Measurements from ENCODE around the gene MRPL45. TPM values are rescaled to one million over a fixed set of nuclear protein-coding genes. Genes with fewer than 3 reads are reported as not detected.
A peak's percentile ranks its signal among the peaks of the same experiment; 100 is the strongest.

MRPL45 gene
- total and polyA plus RNA-seq, 4 donors, result 16.3 to 36.0 (median 23.1) TPM

DNA sequence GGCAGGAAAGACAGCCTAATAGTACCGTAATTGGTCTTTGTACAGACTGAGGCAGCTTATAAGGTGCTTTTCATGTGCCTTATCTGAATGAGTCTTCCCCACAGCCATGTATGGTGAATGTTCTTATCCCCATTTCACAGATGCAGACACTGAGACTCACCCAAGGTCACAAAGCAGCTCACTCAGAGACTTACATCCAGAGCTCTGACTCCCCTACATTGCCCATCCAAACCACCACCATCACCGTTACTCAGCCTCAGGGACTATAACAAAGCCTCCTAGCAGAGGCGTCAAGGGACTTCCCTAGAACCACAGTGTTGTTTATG is 47.4 kb downstream of the MRPL45 start:
- H3K27me3 ChIP-seq (ENCODE audit: control insufficient read depth in 3 of 3, insufficient read depth in 3 of 3, low read length in 2 of 3), result no peaks in the 10 kb centered on the region
- H3K4me1 ChIP-seq (ENCODE audit: control insufficient read depth in 5 of 5, insufficient read depth in 5 of 5, low read length in 5 of 5), result no peaks in the 10 kb centered on the region
- 88 to 90% methylated on average over 3 of the region's 3 CpGs for WGBS, 2 donors
- H3K9me3 ChIP-seq (ENCODE audit: control insufficient read depth in 4 of 4, insufficient read depth in 3 of 4, low read length in 3 of 4), result no peaks in the 10 kb centered on the region
- TF ChIP-seq, protein P1, sequence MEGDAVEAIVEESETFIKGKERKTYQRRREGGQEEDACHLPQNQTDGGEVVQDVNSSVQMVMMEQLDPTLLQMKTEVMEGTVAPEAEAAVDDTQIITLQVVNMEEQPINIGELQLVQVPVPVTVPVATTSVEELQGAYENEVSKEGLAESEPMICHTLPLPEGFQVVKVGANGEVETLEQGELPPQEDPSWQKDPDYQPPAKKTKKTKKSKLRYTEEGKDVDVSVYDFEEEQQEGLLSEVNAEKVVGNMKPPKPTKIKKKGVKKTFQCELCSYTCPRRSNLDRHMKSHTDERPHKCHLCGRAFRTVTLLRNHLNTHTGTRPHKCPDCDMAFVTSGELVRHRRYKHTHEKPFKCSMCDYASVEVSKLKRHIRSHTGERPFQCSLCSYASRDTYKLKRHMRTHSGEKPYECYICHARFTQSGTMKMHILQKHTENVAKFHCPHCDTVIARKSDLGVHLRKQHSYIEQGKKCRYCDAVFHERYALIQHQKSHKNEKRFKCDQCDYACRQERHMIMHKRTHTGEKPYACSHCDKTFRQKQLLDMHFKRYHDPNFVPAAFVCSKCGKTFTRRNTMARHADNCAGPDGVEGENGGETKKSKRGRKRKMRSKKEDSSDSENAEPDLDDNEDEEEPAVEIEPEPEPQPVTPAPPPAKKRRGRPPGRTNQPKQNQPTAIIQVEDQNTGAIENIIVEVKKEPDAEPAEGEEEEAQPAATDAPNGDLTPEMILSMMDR (IDR thresholded peaks at IDR 0.05; ENCODE audit: control extremely low read depth, extremely low read depth), result no peak
- ATAC-seq (ENCODE audit: insufficient read depth, low FRiP score) (no peak), DNase-seq (no peak)
- no peaks in the 10 kb centered on the region for H3K36me3 ChIP-seq (ENCODE audit: control insufficient read depth in 4 of 4, insufficient read depth in 4 of 4, low read length in 4 of 4)
- no peak overlapping the region for H3K9ac ChIP-seq (ENCODE audit: insufficient read depth in 1 of 2, low read length in 2 of 2)
- no peak overlapping the region for H3K4me3 ChIP-seq
- H3K27ac ChIP-seq (ENCODE audit: low read depth in 1 of 2, low read length in 1 of 2), result no peak overlapping the region

DNA sequence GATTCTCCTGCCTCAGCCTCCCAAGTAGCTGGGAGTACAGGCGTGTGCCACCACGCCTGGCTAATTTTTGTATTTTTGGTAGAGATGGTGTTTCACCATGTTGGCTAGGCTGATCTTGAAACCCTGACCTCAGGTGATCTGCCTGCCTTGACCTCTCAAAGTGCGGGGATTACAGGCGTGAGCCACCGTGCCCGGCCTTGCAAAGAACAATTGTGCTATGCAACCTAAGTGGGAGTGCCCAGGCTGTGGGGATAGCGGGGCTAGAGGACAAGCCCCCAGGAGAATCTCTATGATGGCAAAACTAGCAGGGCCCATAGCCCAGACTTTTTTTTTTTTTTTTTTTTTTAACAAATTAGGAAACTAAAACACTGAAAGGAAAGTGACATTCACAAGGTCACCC is 48.8 kb downstream of the MRPL45 start:
- 95 to 96% methylated on average over 7 of the region's 7 CpGs for WGBS, 2 donors
- no peak overlapping the region for H3K9ac ChIP-seq (ENCODE audit: insufficient read depth in 1 of 2, low read length in 2 of 2)
- H3K27me3 ChIP-seq (ENCODE audit: control insufficient read depth in 3 of 3, insufficient read depth in 3 of 3, low read length in 2 of 3), result no peaks in the 10 kb centered on the region
- no peaks in the 10 kb centered on the region for H3K9me3 ChIP-seq (ENCODE audit: control insufficient read depth in 4 of 4, insufficient read depth in 3 of 4, low read length in 3 of 4)
- no peak for DNase-seq
- no peaks in the 10 kb centered on the region for H3K4me1 ChIP-seq (ENCODE audit: control insufficient read depth in 5 of 5, insufficient read depth in 5 of 5, low read length in 5 of 5)
- TF ChIP-seq, protein P1 (IDR thresholded peaks at IDR 0.05; ENCODE audit: control extremely low read depth, extremely low read depth), result no peak
- no peak for ATAC-seq (ENCODE audit: insufficient read depth, low FRiP score)
- no peaks in the 10 kb centered on the region for H3K36me3 ChIP-seq (ENCODE audit: control insufficient read depth in 4 of 4, insufficient read depth in 4 of 4, low read length in 4 of 4)
- H3K27ac ChIP-seq (ENCODE audit: low read depth in 1 of 2, low read length in 1 of 2), result no peak overlapping the region
- no peak overlapping the region for H3K4me3 ChIP-seq

DNA sequence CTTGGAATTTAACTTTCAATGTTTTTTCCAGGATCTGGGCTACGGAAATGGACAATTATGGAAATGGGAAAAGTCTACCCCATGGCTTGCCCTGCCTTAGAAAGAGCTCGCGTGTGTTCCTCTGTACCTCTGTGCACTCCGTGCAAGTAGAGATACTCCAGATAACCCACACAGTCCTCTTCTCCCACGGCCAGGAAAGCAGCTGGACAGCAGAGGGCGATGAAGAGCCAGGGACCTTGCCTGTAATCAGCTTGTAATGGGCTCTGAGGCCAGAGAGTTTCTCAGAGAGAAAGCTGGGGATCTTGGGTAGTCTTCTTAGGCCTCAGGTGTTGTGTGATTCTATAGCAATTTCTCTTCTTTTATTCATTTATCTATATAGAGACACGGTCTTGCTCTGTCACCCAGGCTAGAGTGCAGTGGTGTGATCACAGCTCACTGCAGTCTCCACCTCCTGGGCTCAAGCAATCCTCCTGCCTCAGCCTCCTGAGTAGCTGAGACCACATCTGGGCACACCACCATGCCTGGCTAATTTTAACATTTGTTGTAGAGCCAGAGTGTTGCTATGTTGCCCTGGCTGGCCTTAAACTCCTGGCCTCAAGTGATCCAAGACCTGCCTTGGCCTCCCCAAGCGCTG is 52.2 kb downstream of the MRPL45 start:
- DNase-seq (peak; percentile 87 to 88 (median 88)), ATAC-seq (ENCODE audit: insufficient read depth, low FRiP score) (peak; percentile 50)
- TF ChIP-seq, protein P1 (IDR thresholded peaks at IDR 0.05; ENCODE audit: control extremely low read depth, extremely low read depth), result peak; percentile 90
- Histone ChIP-seq H3K9ac (ENCODE audit: insufficient read depth in 1 of 2, low read length in 2 of 2) (no peak overlapping the region), H3K27ac (ENCODE audit: low read depth in 1 of 2, low read length in 1 of 2) (no peak overlapping the region), H3K27me3 (ENCODE audit: control insufficient read depth in 3 of 3, insufficient read depth in 3 of 3, low read length in 2 of 3) (no peaks in the 10 kb centered on the region), H3K36me3 (ENCODE audit: control insufficient read depth in 4 of 4, insufficient read depth in 4 of 4, low read length in 4 of 4) (no peaks in the 10 kb centered on the region), H3K9me3 (ENCODE audit: control insufficient read depth in 4 of 4, insufficient read depth in 3 of 4, low read length in 3 of 4) (no peaks in the 10 kb centered on the region), H3K4me1 (ENCODE audit: control insufficient read depth in 5 of 5, insufficient read depth in 5 of 5, low read length in 5 of 5) (peaks cover 0 to 14% (median 4%) of the 10 kb centered on the region in 5 donors), H3K4me3 (no peak overlapping the region)
- 14% methylated on average over 8 of the region's 8 CpGs for WGBS, 2 donors

DNA sequence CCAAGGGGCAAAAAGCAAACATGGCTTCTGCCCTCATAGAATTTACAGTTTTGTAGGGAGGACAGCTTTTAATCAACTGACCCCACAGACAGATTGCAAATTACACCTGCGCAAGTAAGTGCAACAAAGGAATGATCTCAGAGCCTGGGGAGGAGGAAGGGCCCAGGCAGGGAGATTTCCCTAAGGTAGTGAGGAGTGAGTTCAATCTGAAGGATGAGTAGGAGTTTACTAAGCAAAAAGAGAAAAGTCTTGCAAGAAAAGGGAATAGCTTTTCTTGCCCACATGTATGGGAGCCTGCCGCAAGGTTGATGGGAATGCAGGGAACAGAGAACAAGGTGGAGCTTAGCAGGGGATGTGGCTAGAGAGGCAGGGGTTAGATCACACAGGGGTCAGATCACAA is 53.1 kb downstream of the MRPL45 start:
- no peak for DNase-seq
- no peak overlapping the region for H3K27ac ChIP-seq (ENCODE audit: low read depth in 1 of 2, low read length in 1 of 2)
- H3K4me3 ChIP-seq, result no peak overlapping the region
- 95 to 96% methylated on average over 2 of the region's 2 CpGs for WGBS, 2 donors
- H3K36me3 ChIP-seq (ENCODE audit: control insufficient read depth in 4 of 4, insufficient read depth in 4 of 4, low read length in 4 of 4), result no peaks in the 10 kb centered on the region
- ATAC-seq (ENCODE audit: insufficient read depth, low FRiP score), result no peak
- peaks cover 0 to 22% (median 8%) of the 10 kb centered on the region in 5 donors for H3K4me1 ChIP-seq (ENCODE audit: control insufficient read depth in 5 of 5, insufficient read depth in 5 of 5, low read length in 5 of 5)
- no peaks in the 10 kb centered on the region for H3K9me3 ChIP-seq (ENCODE audit: control insufficient read depth in 4 of 4, insufficient read depth in 3 of 4, low read length in 3 of 4)
- H3K9ac ChIP-seq (ENCODE audit: insufficient read depth in 1 of 2, low read length in 2 of 2), result no peak overlapping the region
- TF ChIP-seq, protein P1 (IDR thresholded peaks at IDR 0.05; ENCODE audit: control extremely low read depth, extremely low read depth), result no peak
- no peaks in the 10 kb centered on the region for H3K27me3 ChIP-seq (ENCODE audit: control insufficient read depth in 3 of 3, insufficient read depth in 3 of 3, low read length in 2 of 3)

Measured in lung (tissue), 12 donors.